Mesenchymal stem cell (in vitro differentiated cells and primary cell): Measurements from ENCODE around the gene PRKG1.
A peak's percentile ranks its signal among the peaks of the same experiment; 100 is the strongest.

Experiments
- DNase-seq: peaks from one replicate; pipeline ENCODE4 v3.0.0-alpha.2; 2013
- H2AFZ ChIP-seq: one replicate; pipeline ENCODE4 v1.6.1; 2013; ENCODE audit warnings: low read depth, mild to moderate bottlenecking, control low read depth, inconsistent platforms, low read length, moderate library complexity
- H2AK5ac ChIP-seq: 2 replicates; pipeline ENCODE4 v1.6.1; 2013; ENCODE audit warnings: low read length, moderate library complexity, mild to moderate bottlenecking, inconsistent platforms; ENCODE audit not compliant: severe bottlenecking
- H2BK120ac ChIP-seq: one replicate; pipeline ENCODE4 v1.6.1; 2013; ENCODE audit warnings: low read depth, mild to moderate bottlenecking, inconsistent platforms, low read length, moderate library complexity
- H2BK12ac ChIP-seq, 2 experiments: one replicate each; pipeline ENCODE4 v1.6.1; 2013; ENCODE audit warnings: inconsistent platforms in 2 of 2, low read length in 2 of 2, mild to moderate bottlenecking in 2 of 2, moderate library complexity in 2 of 2, control low read depth in 1 of 2
- H2BK15ac ChIP-seq: one replicate; pipeline ENCODE4 v1.6.1; 2013; ENCODE audit warnings: mild to moderate bottlenecking, low read depth, inconsistent platforms; ENCODE audit not compliant: poor library complexity, severe bottlenecking
- H2BK5ac ChIP-seq: 2 replicates; pipeline ENCODE4 v1.6.1; 2013; ENCODE audit warnings: low read depth, mild to moderate bottlenecking, low read length, control low read depth, inconsistent platforms; ENCODE audit not compliant: poor library complexity, severe bottlenecking
- H3K14ac ChIP-seq, 2 experiments: one replicate each; pipeline ENCODE4 v1.6.1; 2013; ENCODE audit warnings: inconsistent platforms in 2 of 2, low read length in 2 of 2, control low read depth in 1 of 2, mild to moderate bottlenecking in 1 of 2, moderate library complexity in 1 of 2
- H3K18ac ChIP-seq, 2 experiments: one replicate each; pipeline ENCODE4 v1.6.1; 2013; ENCODE audit warnings: inconsistent platforms in 2 of 2, low read length in 2 of 2, control low read depth in 1 of 2, low read depth in 1 of 2, mild to moderate bottlenecking in 1 of 2
- H3K23ac ChIP-seq, 2 experiments: one replicate each; pipeline ENCODE4 v1.6.1; 2013; ENCODE audit warnings: inconsistent platforms in 2 of 2, low read length in 2 of 2, mild to moderate bottlenecking in 2 of 2, moderate library complexity in 2 of 2, control low read depth in 1 of 2
- H3K27ac ChIP-seq: 2 replicates; pipeline ENCODE4 v1.5.1; 2013; ENCODE audit warnings: mild to moderate bottlenecking, moderate library complexity, low read length, control low read depth, inconsistent platforms; ENCODE audit not compliant: poor library complexity, severe bottlenecking
- H3K27me3 ChIP-seq, 2 experiments: 2 replicates each; pipeline versions ENCODE4 v1.6.1 to v1.7.0; 2013; ENCODE audit warnings: low read length in 2 of 2, mild to moderate bottlenecking in 2 of 2, moderate library complexity in 2 of 2, control low read depth in 1 of 2, inconsistent platforms in 1 of 2; ENCODE audit not compliant: control insufficient read depth in 1 of 2, insufficient read depth in 1 of 2
- H3K36me3 ChIP-seq, 2 experiments: 2 replicates each; pipeline versions ENCODE4 v1.6.1 to v1.7.0; 2013; ENCODE audit warnings: low read length in 2 of 2, control low read depth in 1 of 2, inconsistent platforms in 1 of 2, low read depth in 1 of 2, mild to moderate bottlenecking in 1 of 2; ENCODE audit not compliant: insufficient read depth in 2 of 2, control insufficient read depth in 1 of 2
- H3K4ac ChIP-seq, 2 experiments: one replicate each; pipeline ENCODE4 v1.6.1; 2013; ENCODE audit warnings: inconsistent platforms in 2 of 2, low read length in 2 of 2, mild to moderate bottlenecking in 2 of 2, moderate library complexity in 2 of 2, control low read depth in 1 of 2, low read depth in 1 of 2
- H3K4me1 ChIP-seq: 2 replicates; pipeline ENCODE4 v1.6.1; 2013; ENCODE audit warnings: low read depth, low read length, control low read depth; ENCODE audit not compliant: control insufficient read depth, insufficient read depth
- H3K4me2 ChIP-seq: 2 replicates; pipeline ENCODE4 v1.6.1; 2013; ENCODE audit warnings: low read length, mild to moderate bottlenecking, inconsistent platforms; ENCODE audit not compliant: poor library complexity, severe bottlenecking
- H3K4me3 ChIP-seq, 2 experiments: 2 replicates each; pipeline versions ENCODE4 v1.5.1 to v1.7.0; 2013; ENCODE audit warnings: low read length in 2 of 2, mild to moderate bottlenecking in 2 of 2, control low read depth in 1 of 2, low read depth in 1 of 2; ENCODE audit not compliant: insufficient read depth in 1 of 2
- H3K79me1 ChIP-seq: replicated peaks from 2 replicates; pipeline ENCODE4 v1.6.1; 2013; ENCODE audit warnings: mild to moderate bottlenecking, control low read depth, low read length, inconsistent platforms; ENCODE audit not compliant: poor library complexity, severe bottlenecking
- H3K9ac ChIP-seq: 2 replicates; pipeline ENCODE4 v1.7.0; 2013; ENCODE audit warnings: mild to moderate bottlenecking, low read length, moderate library complexity
- H3K9me3 ChIP-seq: 2 replicates; pipeline ENCODE4 v1.7.0; 2013; ENCODE audit warnings: mild to moderate bottlenecking, low read length; ENCODE audit not compliant: control insufficient read depth
- H4K8ac ChIP-seq: one replicate; pipeline ENCODE4 v1.6.1; 2013; ENCODE audit warnings: inconsistent platforms, mild to moderate bottlenecking, low read length, moderate library complexity
- H4K91ac ChIP-seq: one replicate; pipeline ENCODE4 v1.6.1; 2013; ENCODE audit warnings: mild to moderate bottlenecking, low read length, inconsistent platforms
- WGBS: methylation state at CpG from one replicate; pipeline ENCODE4 v1.1.7; 2013; ENCODE audit warnings: mixed read lengths; 5-methylcytosine and 5-hydroxymethylcytosine counted together

PRKG1 gene

DNA sequence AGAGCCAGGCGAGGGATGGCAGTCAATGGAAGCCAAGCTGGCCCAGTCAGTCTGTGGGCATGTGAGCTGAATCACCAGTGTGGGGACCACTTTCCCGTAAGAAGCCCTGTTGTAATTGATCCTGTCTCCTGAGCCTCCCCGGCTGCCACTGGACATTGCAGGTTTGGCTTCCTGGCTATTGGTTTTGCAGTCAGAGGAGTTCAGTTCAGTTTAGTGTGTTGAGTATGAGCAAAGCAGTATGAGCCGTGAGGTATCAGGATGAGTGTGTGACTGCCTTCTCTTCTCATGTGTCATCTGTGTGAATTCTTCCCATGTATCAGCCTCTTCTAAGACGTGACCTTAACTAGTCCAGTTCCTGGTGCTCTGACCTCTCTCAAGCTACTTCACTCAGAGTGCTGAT, 227.4 kb downstream of the PRKG1 start:
- Histone ChIP-seq H3K79me1 (no peaks in the 10 kb centered on the region), H2AFZ (no peak overlapping the region), H3K4me2 (no peak overlapping the region), H4K91ac (no peak overlapping the region), H3K4me3 (no peak overlapping the region), H3K14ac (no peak overlapping the region), H3K4ac (no peak overlapping the region), H2AK5ac (no peak overlapping the region), H3K4me1 (peaks cover 1% of the 10 kb centered on the region), H2BK12ac (no peak overlapping the region), H4K8ac (no peak overlapping the region), H3K27ac (no peak overlapping the region), H2BK15ac (no peak overlapping the region), H3K36me3 (no peaks in the 10 kb centered on the region), H3K9ac (peak overlapping the region; percentile 21), H3K18ac (peak overlapping the region in 1 of 2 experiments; percentile 6), H2BK5ac (no peak overlapping the region), H2BK120ac (no peak overlapping the region), H3K9me3 (no peaks in the 10 kb centered on the region), H3K23ac (no peak overlapping the region), H3K27me3 (no peaks in the 10 kb centered on the region)
- 44% methylated on average over 5 of the region's 5 CpGs for WGBS
- DNase-seq, result peak; percentile 51

DNA sequence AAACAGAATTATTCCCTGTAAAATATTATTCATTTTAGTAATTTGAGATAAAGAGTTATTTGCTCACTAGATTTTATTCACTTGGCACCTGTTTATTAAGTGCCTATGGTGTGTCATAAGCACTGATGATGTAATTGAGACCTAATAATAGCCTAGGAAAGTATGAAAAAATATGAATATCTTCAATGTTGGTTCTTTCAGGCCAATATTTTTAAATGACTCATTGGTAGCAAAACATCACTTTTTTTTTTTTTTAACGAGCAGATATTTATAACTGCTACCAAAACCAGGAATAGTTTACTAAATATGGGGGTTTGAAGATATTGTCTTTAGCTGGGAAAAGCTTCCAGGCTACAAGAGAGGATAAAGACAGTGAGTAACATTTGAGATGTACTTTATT, 228.0 kb downstream of the PRKG1 start:
- H4K8ac ChIP-seq, result no peak overlapping the region

DNA sequence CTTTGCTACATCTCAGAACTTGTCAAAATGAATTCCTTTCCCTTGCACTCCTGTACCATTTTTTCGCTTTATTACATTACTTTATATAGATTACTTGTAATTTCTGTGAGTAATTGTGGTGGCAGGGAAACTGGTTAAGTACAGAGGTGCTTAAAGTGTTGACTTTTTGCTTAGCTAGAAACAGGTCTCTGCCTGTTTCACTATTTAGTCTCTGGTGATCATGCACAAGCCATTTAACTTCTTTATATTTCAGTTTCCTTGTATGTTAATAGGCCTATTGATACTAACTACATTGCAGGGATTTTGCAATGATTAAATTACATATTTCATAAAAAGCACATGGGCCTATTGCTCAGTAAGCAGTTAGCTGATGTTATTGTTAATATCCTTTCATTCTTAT, 233.8 kb downstream of the PRKG1 start:
- H2BK120ac ChIP-seq, result no peak overlapping the region
- H3K4me1 ChIP-seq, result no peaks in the 10 kb centered on the region
- H2BK12ac ChIP-seq, result no peak overlapping the region
- no peaks in the 10 kb centered on the region for H3K36me3 ChIP-seq
- no peak overlapping the region for H3K4ac ChIP-seq
- DNase-seq, result no peak
- no peaks in the 10 kb centered on the region for H3K9me3 ChIP-seq
- no peak overlapping the region for H3K23ac ChIP-seq
- no peak overlapping the region for H2BK15ac ChIP-seq
- no peak overlapping the region for H3K14ac ChIP-seq
- H2AK5ac ChIP-seq, result no peak overlapping the region
- no peak overlapping the region for H3K4me2 ChIP-seq
- H3K9ac ChIP-seq, result no peak overlapping the region
- no peak overlapping the region for H3K27ac ChIP-seq
- no peak overlapping the region for H2AFZ ChIP-seq
- H3K79me1 ChIP-seq, result no peaks in the 10 kb centered on the region
- H3K4me3 ChIP-seq, result no peak overlapping the region
- H3K27me3 ChIP-seq, result no peaks in the 10 kb centered on the region
- no peak overlapping the region for H4K91ac ChIP-seq
- H3K18ac ChIP-seq, result no peak overlapping the region
- WGBS, result no CpG with 5 or more reads among the region's 1 CpG
- no peak overlapping the region for H4K8ac ChIP-seq
- H2BK5ac ChIP-seq, result no peak overlapping the region

More for the DNA sequence above, 228.0 kb downstream of the PRKG1 start:
- no peak overlapping the region for H3K4me2 ChIP-seq
- no peaks in the 10 kb centered on the region for H3K27me3 ChIP-seq
- no peak overlapping the region for H2BK120ac ChIP-seq
- H3K14ac ChIP-seq, result no peak overlapping the region
- no peak overlapping the region for H2BK12ac ChIP-seq
- no peak for DNase-seq
- peak overlapping the region; percentile 33 for H3K9ac ChIP-seq
- no peak overlapping the region for H3K23ac ChIP-seq
- H3K9me3 ChIP-seq, result no peaks in the 10 kb centered on the region
- H2BK15ac ChIP-seq, result no peak overlapping the region
- H3K18ac ChIP-seq, result no peak overlapping the region
- no peak overlapping the region for H3K4ac ChIP-seq
- peaks cover 1% of the 10 kb centered on the region for H3K4me1 ChIP-seq
- no peak overlapping the region for H3K4me3 ChIP-seq
- H2AK5ac ChIP-seq, result no peak overlapping the region
- no peak overlapping the region for H2BK5ac ChIP-seq
- H2AFZ ChIP-seq, result no peak overlapping the region
- H3K27ac ChIP-seq, result no peak overlapping the region
- H4K91ac ChIP-seq, result no peak overlapping the region
- no peaks in the 10 kb centered on the region for H3K36me3 ChIP-seq
- no peaks in the 10 kb centered on the region for H3K79me1 ChIP-seq
- no CpG with 5 or more reads among the region's 1 CpG for WGBS

DNA sequence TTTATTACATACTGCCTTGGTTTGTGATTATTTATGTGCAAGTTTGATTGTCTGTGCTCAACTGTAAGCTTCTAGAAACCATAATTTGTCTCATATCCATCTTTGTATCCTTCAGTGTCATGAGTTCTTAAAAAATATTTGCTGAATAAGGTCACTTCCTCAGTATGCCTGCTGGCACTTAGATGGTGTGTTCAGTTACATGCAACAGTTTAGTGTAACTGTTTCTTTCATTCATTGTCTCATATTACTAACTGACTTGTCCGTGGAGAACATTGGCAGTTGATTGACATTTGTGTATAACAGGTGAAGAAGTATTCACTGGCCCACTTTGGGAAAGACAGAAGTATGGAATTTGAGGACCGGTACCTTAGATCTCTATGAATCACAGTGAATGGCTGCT, 236.9 kb downstream of the PRKG1 start:
- H3K4me1 ChIP-seq, result no peaks in the 10 kb centered on the region
- no peak overlapping the region for H3K4me3 ChIP-seq
- WGBS, result 64% methylated on average over 2 of the region's 2 CpGs
- no peaks in the 10 kb centered on the region for H3K27me3 ChIP-seq
- no peak overlapping the region for H3K23ac ChIP-seq
- no peak overlapping the region for H3K4me2 ChIP-seq
- no peak overlapping the region for H3K27ac ChIP-seq
- H3K79me1 ChIP-seq, result no peaks in the 10 kb centered on the region
- no peak overlapping the region for H2BK12ac ChIP-seq
- H3K4ac ChIP-seq, result no peak overlapping the region
- H3K18ac ChIP-seq, result no peak overlapping the region
- no peak overlapping the region for H4K8ac ChIP-seq
- no peak overlapping the region for H4K91ac ChIP-seq
- H3K14ac ChIP-seq, result no peak overlapping the region
- no peaks in the 10 kb centered on the region for H3K9me3 ChIP-seq
- no peak overlapping the region for H2BK5ac ChIP-seq
- DNase-seq, result peak; percentile 33
- no peak overlapping the region for H2AK5ac ChIP-seq
- no peak overlapping the region for H2BK15ac ChIP-seq
- H2AFZ ChIP-seq, result no peak overlapping the region
- no peak overlapping the region for H3K9ac ChIP-seq
- H3K36me3 ChIP-seq, result no peaks in the 10 kb centered on the region
- no peak overlapping the region for H2BK120ac ChIP-seq
